ENCODE measurements around the gene EDN3. TPM values are rescaled to one million over a fixed set of nuclear protein-coding genes. Genes with fewer than 3 reads are reported as not detected.

The EDN3 gene
- total and polyA plus RNA-seq, 2 of the 8 experiments (the other 6 are each of a cell fraction or from before 2014, with no cell fraction given), result 0.17 to 0.38 TPM

- H4K20me1 ChIP-seq (replicated peaks in 1 of 2; ENCODE audit: control insufficient read depth in 1 of 2, insufficient read depth in 2 of 2, low read length in 2 of 2), result no peaks in the 10 kb centered on the region
- H3K36me3 ChIP-seq (ENCODE audit: control insufficient read depth in 2 of 4, insufficient read depth in 4 of 4, low read length in 3 of 4), result no peaks in the 10 kb centered on the region
- no peaks in the 10 kb centered on the region for H3K9me3 ChIP-seq (ENCODE audit: insufficient read depth in 2 of 2, low read depth in 1 of 2, low read length in 1 of 2)
- WGBS, 2 experiments (ENCODE audit: extremely low coverage in 1 of 2, insufficient coverage in 1 of 2, insufficient read length in 1 of 2, insufficient replicate concordance in 2 of 2, low coverage in 1 of 2, low lambda C conversion rate in 2 of 2, missing lambda C conversion rate in 1 of 2), result 94% methylated on average over 12 of the region's 12 CpGs; no CpG with 5 or more reads in 1 of the 2 experiments
- no peak overlapping the region for H3K27ac ChIP-seq (ENCODE audit: low read depth, low read length)
- no peak overlapping the region for H3K14ac ChIP-seq (ENCODE audit: insufficient read length)
- no peak overlapping the region for H3K9ac ChIP-seq (replicated peaks in 1 of 4; ENCODE audit: extremely low read depth in 1 of 4, low read depth in 3 of 4, low read length in 3 of 4)
- no peak overlapping the region for H2BK120ac ChIP-seq (replicated peaks; ENCODE audit: low read depth, low read length)
- no peak overlapping the region for H3K23ac ChIP-seq (ENCODE audit: insufficient read length)
- H3K23me2 ChIP-seq (ENCODE audit: low read depth, low read length), result no peaks in the 10 kb centered on the region
- peaks cover 0 to 2% (median under 1%) of the 10 kb centered on the region in 4 experiments; a peak in 3 of 7 replicates for H3K27me3 ChIP-seq (replicated peaks in 1 of 4; ENCODE audit: control insufficient read depth in 3 of 4, extremely low read depth in 1 of 4, insufficient read depth in 3 of 4, low read length in 3 of 4)
- H2BK12ac ChIP-seq (ENCODE audit: low read depth, low read length), result no peak overlapping the region
- no peak overlapping the region for H3K4me2 ChIP-seq (ENCODE audit: insufficient read depth in 1 of 2, low read depth in 2 of 2, low read length in 2 of 2)
- H3K79me2 ChIP-seq (ENCODE audit: control insufficient read depth in 1 of 2, insufficient read depth in 2 of 2, low read length in 2 of 2), result no peaks in the 10 kb centered on the region
- H3K79me1 ChIP-seq (ENCODE audit: low read depth, low read length), result no peaks in the 10 kb centered on the region
- H3K4me1 ChIP-seq (replicated peaks in 1 of 4; ENCODE audit: control insufficient read depth in 3 of 4, insufficient read depth in 4 of 4, low read length in 3 of 4), result no peaks in the 10 kb centered on the region
- ChIA-PET POLR2A (ENCODE audit: partially characterized antibody) (no interaction called here), CTCF (ENCODE audit: partially characterized antibody) (no interaction called here)
- no peak overlapping the region for H4K8ac ChIP-seq (ENCODE audit: extremely low read depth, insufficient read depth, low read length)
- no peak overlapping the region for H2BK5ac ChIP-seq (ENCODE audit: low read depth, low read length)
- no peak overlapping the region for H2AK5ac ChIP-seq (ENCODE audit: low read depth, low read length)
- H2AFZ ChIP-seq (ENCODE audit: low read length), result no peak overlapping the region
- no peak overlapping the region for H3K4me3 ChIP-seq (ENCODE audit: extremely low read depth in 1 of 4, insufficient read depth in 2 of 4, low read depth in 3 of 4, low read length in 4 of 4)
- H3K56ac ChIP-seq (replicated peaks; ENCODE audit: insufficient read length, low read depth, low read length), result no peak overlapping the region
- no peak for FAIRE-seq
- H4K5ac ChIP-seq (ENCODE audit: insufficient read length, low read depth, low read length), result no peak overlapping the region
- H2BK15ac ChIP-seq (ENCODE audit: low read length), result no peak overlapping the region
- H3K18ac ChIP-seq (ENCODE audit: extremely low read depth, low read length), result no peak overlapping the region
- DNase-seq (ENCODE audit: low read depth in 1 of 2, low spot score in 2 of 2), result no peak
- H2BK20ac ChIP-seq (ENCODE audit: low read length), result no peak overlapping the region
- no peak overlapping the region for H3K4ac ChIP-seq (replicated peaks; ENCODE audit: insufficient read length, low read depth, low read length)
- TF ChIP-seq ZNF274 (IDR thresholded peaks at IDR 0.05; ENCODE audit: borderline replicate concordance, extremely low read depth, low read length) (no peak), CBX8 (IDR thresholded peaks at IDR 0.05; ENCODE audit: borderline replicate concordance, low read depth, low read length) (no peak), JUND (IDR thresholded peaks at IDR 0.05; ENCODE audit: low read length) (no peak), BCL11A (IDR thresholded peaks at IDR 0.05; ENCODE audit: low read depth in 2 of 2, low read length in 2 of 2) (no peak), ASH2L (IDR thresholded peaks at IDR 0.05; ENCODE audit: low read length) (no peak), GABPA (IDR thresholded peaks at IDR 0.05; ENCODE audit: borderline replicate concordance, insufficient read depth, low read length) (no peak), SP4 (IDR thresholded peaks at IDR 0.05; ENCODE audit: low read length) (no peak), TAF1 (IDR thresholded peaks at IDR 0.05; ENCODE audit: low read depth, low read length) (no peak), CBX5 (IDR thresholded peaks at IDR 0.05; ENCODE audit: low read depth, low read length) (no peak), EGR1 (IDR thresholded peaks at IDR 0.05; ENCODE audit: borderline replicate concordance, low read depth, low read length) (no peak), TAF7 (optimal IDR thresholded peaks at IDR 0.05; ENCODE audit: borderline replicate concordance, low read depth, low read length) (no peak), HDAC6 (IDR thresholded peaks at IDR 0.05; ENCODE audit: low read depth, low read length) (no peak), POU5F1 (IDR thresholded peaks at IDR 0.05; ENCODE audit: low read depth, low read length) (no peak)
- no peak overlapping the region for H4K91ac ChIP-seq (replicated peaks; ENCODE audit: insufficient read length, low read length)
Observed at GRCh38 chr20:59331721-59332329, 31.4 kb downstream of the EDN3 start.
